A549 (cell line): ENCODE data around the gene SLC39A11.

Experiments
- ESRRA ChIP-seq: fragments of 150-350 bp; IDR thresholded peaks from 2 replicates; pipeline ENCODE4 v1.6.1; 2014; ENCODE audit warnings: mild to moderate bottlenecking, low read length, borderline replicate concordance
- MAFK ChIP-seq: fragments of 450-650 bp; IDR thresholded peaks from 2 replicates; pipeline ENCODE4 v1.6.1; 2014; ENCODE audit not compliant: partially characterized antibody
- PHF8 ChIP-seq: fragments of 200-600 bp; sonication (generic); IDR thresholded peaks from 2 replicates; pipeline ENCODE4 v1.6.1; 2016; ENCODE audit warnings: low read depth, mild to moderate bottlenecking, antibody characterized with exemption, moderate library complexity, borderline replicate concordance
- POLR2A ChIP-seq: IDR thresholded peaks from 2 replicates; pipeline ENCODE4 v1.6.1; 2012; ENCODE audit warnings: mild to moderate bottlenecking, low read length
- RAD21 ChIP-seq, 2 experiments: fragments of >200 bp in 1 of 2; sonication (Bioruptor Twin) in 1 of 2; formaldehyde crosslinking in 1 of 2; IDR thresholded peaks in 1 of 2; conservative IDR thresholded peaks in 1 of 2; 2 replicates in 1 of 2; 3 replicates in 1 of 2; pipeline ENCODE4 v1.6.1; 2012 to 2018; ENCODE audit warnings: inconsistent platforms in 1 of 2
- RFX5 ChIP-seq: fragments of 450-650 bp; IDR thresholded peaks from 2 replicates; pipeline ENCODE4 v1.7.1; 2014; ENCODE audit warnings: antibody characterized with exemption, mild to moderate bottlenecking, moderate library complexity
- RNF2 ChIP-seq: fragments of 200-600 bp; sonication (generic); IDR thresholded peaks from 2 replicates; pipeline ENCODE4 v1.6.1; 2016; ENCODE audit warnings: low read depth, mild to moderate bottlenecking, antibody characterized with exemption, moderate library complexity, borderline replicate concordance
- TF ChIP-seq, protein P1 (sequence below): fragments of >200 bp; sonication (Bioruptor Twin); formaldehyde crosslinking; IDR thresholded peaks from 3 replicates; pipeline ENCODE4 v1.5.1; 2016
- TF ChIP-seq, protein P2 (sequence below): fragments of 250-450 bp; sonication (Bioruptor Pico); IDR thresholded peaks from 2 replicates; pipeline ENCODE4 v1.5.0; 2020; ENCODE audit warnings: low read depth, mild to moderate bottlenecking, moderate library complexity
- TF ChIP-seq, protein P3 (sequence below): IDR thresholded peaks from 2 replicates; pipeline ENCODE4 v1.6.1; 2012
- TF ChIP-seq, protein P4 (sequence below): fragments of 450-650 bp; IDR thresholded peaks from 2 replicates; pipeline ENCODE4 v1.6.1; 2014; ENCODE audit warnings: antibody characterized with exemption

DNA sequence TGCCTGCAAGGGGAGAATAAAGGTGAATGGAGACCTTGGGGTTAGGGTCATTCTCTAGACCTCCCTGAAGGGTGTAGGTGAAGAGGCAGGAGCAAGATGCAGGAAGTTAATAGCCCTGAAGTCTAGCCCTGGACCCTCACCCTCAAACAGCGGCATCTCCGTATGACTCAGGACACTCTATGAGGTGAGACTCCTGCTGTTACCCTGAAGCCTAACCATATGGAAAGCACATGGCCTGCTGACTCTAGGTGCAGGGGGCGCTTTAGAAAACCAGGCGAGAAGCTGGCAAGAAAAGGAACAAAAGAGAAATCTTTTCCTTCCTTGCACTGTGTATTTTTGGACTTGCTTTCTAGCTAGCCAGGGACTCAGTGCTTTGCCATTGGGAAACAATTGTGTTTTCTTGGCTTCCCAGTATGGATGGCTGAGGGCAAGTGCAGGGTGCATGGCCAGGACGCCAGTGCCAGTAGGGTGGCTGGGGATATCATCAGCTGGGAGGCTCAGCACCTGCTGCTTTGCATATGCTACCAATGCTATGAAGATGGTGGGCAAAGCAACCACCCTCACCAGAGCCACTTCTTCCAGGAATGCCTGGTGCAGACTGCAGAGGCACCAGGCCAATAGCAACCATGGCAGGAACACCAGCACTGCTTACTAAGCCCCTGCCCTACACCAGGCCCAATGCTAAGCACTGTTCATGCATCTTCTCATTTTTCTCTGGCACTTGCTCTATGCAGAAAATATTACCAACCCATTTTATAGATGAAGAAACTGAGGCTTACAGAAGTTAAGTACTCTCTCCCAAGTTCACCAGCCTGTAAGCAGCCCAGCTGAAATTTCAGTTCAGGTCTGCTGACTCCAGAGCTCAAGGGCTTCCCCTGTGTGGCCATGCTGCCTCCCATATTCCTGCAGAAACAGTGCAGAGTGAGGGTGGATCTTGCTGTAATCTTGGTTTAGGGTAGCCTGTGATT is 425.1 kb downstream of the SLC39A11 start:
- TF ChIP-seq MAFK (no peak), ESRRA (no peak), PHF8 (no peak), POLR2A (no peak), RFX5 (no peak), RNF2 (no peak), RAD21 (conservative IDR thresholded peaks at IDR 0.05 in 1 of 2, IDR thresholded peaks at IDR 0.05 in 1 of 2) (no peak)
- TF ChIP-seq, protein P1, sequence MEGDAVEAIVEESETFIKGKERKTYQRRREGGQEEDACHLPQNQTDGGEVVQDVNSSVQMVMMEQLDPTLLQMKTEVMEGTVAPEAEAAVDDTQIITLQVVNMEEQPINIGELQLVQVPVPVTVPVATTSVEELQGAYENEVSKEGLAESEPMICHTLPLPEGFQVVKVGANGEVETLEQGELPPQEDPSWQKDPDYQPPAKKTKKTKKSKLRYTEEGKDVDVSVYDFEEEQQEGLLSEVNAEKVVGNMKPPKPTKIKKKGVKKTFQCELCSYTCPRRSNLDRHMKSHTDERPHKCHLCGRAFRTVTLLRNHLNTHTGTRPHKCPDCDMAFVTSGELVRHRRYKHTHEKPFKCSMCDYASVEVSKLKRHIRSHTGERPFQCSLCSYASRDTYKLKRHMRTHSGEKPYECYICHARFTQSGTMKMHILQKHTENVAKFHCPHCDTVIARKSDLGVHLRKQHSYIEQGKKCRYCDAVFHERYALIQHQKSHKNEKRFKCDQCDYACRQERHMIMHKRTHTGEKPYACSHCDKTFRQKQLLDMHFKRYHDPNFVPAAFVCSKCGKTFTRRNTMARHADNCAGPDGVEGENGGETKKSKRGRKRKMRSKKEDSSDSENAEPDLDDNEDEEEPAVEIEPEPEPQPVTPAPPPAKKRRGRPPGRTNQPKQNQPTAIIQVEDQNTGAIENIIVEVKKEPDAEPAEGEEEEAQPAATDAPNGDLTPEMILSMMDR, result no peak
- TF ChIP-seq, protein P2, sequence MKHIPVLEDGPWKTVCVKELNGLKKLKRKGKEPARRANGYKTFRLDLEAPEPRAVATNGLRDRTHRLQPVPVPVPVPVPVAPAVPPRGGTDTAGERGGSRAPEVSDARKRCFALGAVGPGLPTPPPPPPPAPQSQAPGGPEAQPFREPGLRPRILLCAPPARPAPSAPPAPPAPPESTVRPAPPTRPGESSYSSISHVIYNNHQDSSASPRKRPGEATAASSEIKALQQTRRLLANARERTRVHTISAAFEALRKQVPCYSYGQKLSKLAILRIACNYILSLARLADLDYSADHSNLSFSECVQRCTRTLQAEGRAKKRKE (CRISPR knock-in tag), result no peak
- TF ChIP-seq, protein P3, sequence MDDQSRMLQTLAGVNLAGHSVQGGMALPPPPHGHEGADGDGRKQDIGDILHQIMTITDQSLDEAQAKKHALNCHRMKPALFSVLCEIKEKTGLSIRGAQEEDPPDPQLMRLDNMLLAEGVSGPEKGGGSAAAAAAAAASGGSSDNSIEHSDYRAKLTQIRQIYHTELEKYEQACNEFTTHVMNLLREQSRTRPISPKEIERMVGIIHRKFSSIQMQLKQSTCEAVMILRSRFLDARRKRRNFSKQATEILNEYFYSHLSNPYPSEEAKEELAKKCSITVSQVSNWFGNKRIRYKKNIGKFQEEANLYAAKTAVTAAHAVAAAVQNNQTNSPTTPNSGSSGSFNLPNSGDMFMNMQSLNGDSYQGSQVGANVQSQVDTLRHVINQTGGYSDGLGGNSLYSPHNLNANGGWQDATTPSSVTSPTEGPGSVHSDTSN, result no peak
- TF ChIP-seq, protein P4, sequence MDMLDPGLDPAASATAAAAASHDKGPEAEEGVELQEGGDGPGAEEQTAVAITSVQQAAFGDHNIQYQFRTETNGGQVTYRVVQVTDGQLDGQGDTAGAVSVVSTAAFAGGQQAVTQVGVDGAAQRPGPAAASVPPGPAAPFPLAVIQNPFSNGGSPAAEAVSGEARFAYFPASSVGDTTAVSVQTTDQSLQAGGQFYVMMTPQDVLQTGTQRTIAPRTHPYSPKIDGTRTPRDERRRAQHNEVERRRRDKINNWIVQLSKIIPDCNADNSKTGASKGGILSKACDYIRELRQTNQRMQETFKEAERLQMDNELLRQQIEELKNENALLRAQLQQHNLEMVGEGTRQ, result no peak
